Measurements from ENCODE around the gene SPATA13. TPM values are rescaled to one million over a fixed set of nuclear protein-coding genes. Genes with fewer than 3 reads are reported as not detected.
A peak's percentile ranks its signal among the peaks of the same experiment; 100 is the strongest.

SPATA13 gene
- total RNA-seq, 2 experiments from 2014 or later: 56.8 to 57.4 TPM

DNA sequence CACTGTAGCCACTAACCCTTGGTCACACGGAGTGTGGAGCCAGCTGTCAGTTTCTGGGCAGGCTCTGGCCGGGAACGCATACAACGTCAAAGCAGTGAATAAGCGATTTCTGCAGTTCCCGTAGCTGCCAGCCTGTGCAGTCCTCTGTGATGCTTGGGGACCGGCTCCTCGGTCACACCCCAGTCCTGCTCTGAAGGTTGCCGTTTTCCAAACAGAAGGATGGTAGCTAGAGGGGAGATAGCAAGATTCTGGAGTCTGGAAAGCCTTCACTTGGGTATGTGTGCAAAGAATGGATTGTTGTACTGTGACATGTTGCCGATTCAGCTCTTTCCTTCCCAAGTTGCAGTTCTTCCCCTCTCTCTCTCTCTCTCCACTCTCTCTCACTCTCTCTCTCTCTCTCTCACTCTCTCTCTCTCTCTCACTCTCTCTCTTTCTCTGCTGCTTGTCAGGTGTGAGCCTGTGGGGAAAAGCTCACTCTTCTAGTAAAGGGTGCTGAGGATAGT is 110.2 kb downstream of the SPATA13 start:
- no peaks in the 10 kb centered on the region for H3K9me3 Mint-ChIP-seq
- H3K27me3 Mint-ChIP-seq (ENCODE audit: low read depth): no peaks in the 10 kb centered on the region
- DNase-seq: peak; percentile 78
- H3K27ac Mint-ChIP-seq: peak overlapping the region; percentile 98
- intact Hi-C loops (cut with micrococcal nuclease): loop anchor here (2.0 to 10.0 kb wide), 7 partner anchors 38 to 1017 kb away; partner anchors contain the start of genes MTMR6 and SPATA13
- peaks cover 75% of the 10 kb centered on the region for H3K4me1 Mint-ChIP-seq (ENCODE audit: low read depth)
- peaks cover 26% of the 10 kb centered on the region for H3K36me3 Mint-ChIP-seq (ENCODE audit: low read depth)
- H3K4me3 Mint-ChIP-seq: peak overlapping the region; percentile 91
- CTCF ChIA-PET: interaction anchor here (0.7 to 3.0 kb wide), 6 partner anchors 10 to 37 kb away, joined by 3 to 25 read pairs (median 4); no protein-coding TSS in a partner anchor

DNA sequence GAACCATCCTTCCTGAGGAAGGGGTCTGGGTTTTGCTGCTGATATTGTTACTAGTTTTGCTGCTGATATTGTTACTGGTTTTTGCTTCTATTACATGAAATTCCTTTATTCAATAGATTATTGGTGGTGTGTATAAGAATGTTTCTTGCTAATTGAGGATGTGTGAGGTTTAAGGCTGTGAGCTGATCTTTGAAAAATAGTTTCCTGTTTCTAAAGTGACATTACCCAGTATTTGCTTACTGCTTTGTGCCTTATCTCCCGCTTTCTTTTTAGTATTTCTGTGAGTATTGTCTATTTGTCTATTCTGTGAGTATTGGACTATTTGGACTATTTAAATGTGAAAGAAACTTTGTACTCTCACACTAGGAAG is 110.7 kb downstream of the SPATA13 start:
- intact Hi-C loops (cut with micrococcal nuclease): loop anchor here (2.0 to 10.0 kb wide), 7 partner anchors 38 to 1016 kb away; partner anchors contain the start of genes MTMR6 and SPATA13
- H3K4me1 Mint-ChIP-seq (ENCODE audit: low read depth): peaks cover 76% of the 10 kb centered on the region
- H3K27ac Mint-ChIP-seq: peak overlapping the region; percentile 98
- no peaks in the 10 kb centered on the region for H3K27me3 Mint-ChIP-seq (ENCODE audit: low read depth)
- no peaks in the 10 kb centered on the region for H3K9me3 Mint-ChIP-seq
- peaks cover 24% of the 10 kb centered on the region for H3K36me3 Mint-ChIP-seq (ENCODE audit: low read depth)
- CTCF ChIA-PET: interaction anchor here (1.4 to 3.0 kb wide), 3 partner anchors 16 to 38 kb away, joined by 5 to 25 read pairs (median 5); no protein-coding TSS in a partner anchor
- H3K4me3 Mint-ChIP-seq: peak overlapping the region; percentile 91
- no peak for DNase-seq

DNA sequence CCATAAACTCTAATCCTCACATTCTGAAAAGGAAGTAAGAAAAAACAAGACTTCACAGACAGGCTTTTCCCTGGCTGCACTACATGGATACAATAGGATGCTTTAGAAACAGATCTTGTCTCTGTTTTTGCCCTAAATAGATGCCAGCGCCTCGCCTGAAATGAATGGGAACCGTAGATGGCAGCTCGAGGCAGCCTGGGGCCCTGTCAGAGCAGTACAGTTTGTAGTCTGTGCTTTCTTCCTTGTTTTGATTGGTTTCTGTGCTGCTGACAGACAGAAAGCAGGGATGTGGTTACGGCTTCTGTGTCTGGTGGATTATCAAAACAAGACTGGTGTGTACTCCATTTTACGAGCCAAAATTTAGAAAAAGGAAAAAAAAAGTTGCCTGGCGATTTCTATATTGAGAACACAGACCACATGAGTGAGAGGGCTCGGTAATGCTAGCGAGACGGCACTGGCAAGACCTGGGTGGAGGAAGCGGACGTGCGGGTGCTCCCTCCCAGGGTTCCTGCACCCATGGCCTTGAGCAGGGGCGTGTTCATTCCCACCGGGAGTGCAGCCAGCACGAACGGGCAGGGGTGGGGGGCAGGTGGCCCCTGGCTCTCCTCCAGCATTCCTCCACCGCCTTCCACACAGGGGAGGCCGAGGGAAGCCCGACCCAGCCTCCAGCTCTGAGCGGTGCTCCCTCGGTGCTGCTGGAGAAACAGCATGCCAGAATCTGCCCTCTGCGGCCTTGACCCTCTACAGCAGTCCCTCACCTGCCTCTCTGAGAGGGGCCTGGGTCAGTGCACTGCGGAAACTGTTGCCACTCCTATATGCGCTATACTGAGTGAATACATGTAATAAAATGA is 111.3 kb downstream of the SPATA13 start:
- peaks cover 23% of the 10 kb centered on the region for H3K36me3 Mint-ChIP-seq (ENCODE audit: low read depth)
- CTCF ChIA-PET: interaction anchor here (0.6 to 4.2 kb wide), 5 partner anchors 16 to 44 kb away, joined by 3 to 25 read pairs (median 5); no protein-coding TSS in a partner anchor
- peaks cover 76% of the 10 kb centered on the region for H3K4me1 Mint-ChIP-seq (ENCODE audit: low read depth)

DNA sequence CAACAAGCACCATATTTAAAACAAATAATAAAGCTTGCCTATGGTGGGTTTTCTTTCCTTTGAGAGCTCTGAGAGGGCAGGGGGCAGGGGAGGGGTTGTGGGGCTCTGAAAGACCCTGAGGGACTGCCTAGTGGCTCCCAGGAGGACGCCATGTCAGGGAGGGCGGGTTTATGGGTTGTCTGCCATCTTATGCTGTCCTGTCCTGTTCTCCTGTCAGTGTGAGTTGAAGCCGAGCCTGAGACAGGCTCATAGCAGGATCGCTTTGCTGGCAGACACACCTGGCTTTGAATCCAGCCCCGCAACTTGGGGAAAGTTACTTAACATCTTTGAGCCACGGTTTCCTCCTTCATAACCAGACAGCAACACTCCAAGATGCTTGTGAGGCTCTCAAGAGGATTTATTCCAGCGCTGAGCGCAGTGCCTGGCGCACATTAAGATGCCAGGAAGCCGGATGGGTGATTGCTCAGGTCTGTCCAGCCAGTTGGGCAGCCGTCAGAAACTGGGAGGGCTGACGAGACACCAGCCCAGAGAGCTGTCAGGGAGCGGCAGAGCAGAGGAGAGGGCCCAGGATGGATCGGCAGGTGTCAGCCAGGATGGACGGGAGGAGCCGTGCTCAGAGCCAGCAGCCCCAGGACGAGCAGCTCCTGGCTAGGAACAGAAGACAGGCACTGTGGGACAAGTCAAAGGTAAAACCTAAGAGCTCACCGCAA is 112.1 kb downstream of the SPATA13 start:
- intact Hi-C loops (cut with micrococcal nuclease): loop anchor here (5.0 to 10.0 kb wide), 5 partner anchors 110 to 1015 kb away; partner anchors contain the start of genes MTMR6 and SPATA13
- CTCF ChIA-PET: interaction anchor here (0.6 to 4.2 kb wide), 6 partner anchors 9 to 45 kb away, joined by 3 to 24 read pairs (median 3); no protein-coding TSS in a partner anchor
- Mint-ChIP-seq H3K4me1 (ENCODE audit: low read depth) (peaks cover 77% of the 10 kb centered on the region), H3K27me3 (ENCODE audit: low read depth) (no peaks in the 10 kb centered on the region), H3K4me3 (peak overlapping the region; percentile 91), H3K9me3 (no peaks in the 10 kb centered on the region), H3K36me3 (ENCODE audit: low read depth) (peaks cover 21% of the 10 kb centered on the region), H3K27ac (peak overlapping the region; percentile 98)
- peak; percentile 40 for DNase-seq

More for the DNA sequence above, 111.3 kb downstream of the SPATA13 start:
- Mint-ChIP-seq H3K27me3 (ENCODE audit: low read depth) (no peaks in the 10 kb centered on the region), H3K9me3 (no peaks in the 10 kb centered on the region), H3K27ac (peak overlapping the region; percentile 98), H3K4me3 (peak overlapping the region; percentile 91)
- DNase-seq: peak; percentile 78
- intact Hi-C loops (cut with micrococcal nuclease): loop anchor here (2.0 to 10.0 kb wide), 7 partner anchors 39 to 1015 kb away; partner anchors contain the start of genes MTMR6 and SPATA13

DNA sequence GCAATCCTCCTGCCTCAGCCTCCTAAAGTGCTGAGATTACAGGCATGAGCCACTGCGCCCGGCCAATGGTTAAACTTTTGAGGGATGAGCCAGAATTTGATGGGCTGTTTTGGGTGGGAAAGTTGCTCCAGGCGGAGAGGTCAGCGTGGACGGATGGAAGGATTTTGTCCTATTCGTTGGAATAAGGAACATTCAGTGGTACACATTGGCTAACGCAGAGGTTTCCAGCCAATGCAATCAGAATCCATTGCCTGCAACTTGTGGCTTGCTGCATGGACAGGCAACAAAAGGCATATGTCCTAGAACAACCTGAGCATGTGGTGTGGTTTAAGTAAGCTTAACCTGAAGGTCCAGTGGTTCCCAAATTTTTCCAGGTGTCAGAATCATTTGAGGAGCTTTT is 113.4 kb downstream of the SPATA13 start:
- no peaks in the 10 kb centered on the region for H3K9me3 Mint-ChIP-seq
- H3K36me3 Mint-ChIP-seq (ENCODE audit: low read depth): peaks cover 17% of the 10 kb centered on the region
- intact Hi-C loops (cut with micrococcal nuclease): loop anchor here (1.0 to 10.0 kb wide), 10 partner anchors 9 to 1013 kb away; partner anchors contain the start of genes MTMR6 and SPATA13
- CTCF ChIA-PET: interaction anchor here (1.1 to 4.2 kb wide), 7 partner anchors 9 to 46 kb away, joined by 3 to 24 read pairs (median 9); no protein-coding TSS in a partner anchor
- H3K4me1 Mint-ChIP-seq (ENCODE audit: low read depth): peaks cover 75% of the 10 kb centered on the region
- H3K4me3 Mint-ChIP-seq: peak overlapping the region; percentile 69
- DNase-seq: no peak
- peak overlapping the region; percentile 98 for H3K27ac Mint-ChIP-seq
- H3K27me3 Mint-ChIP-seq (ENCODE audit: low read depth): no peaks in the 10 kb centered on the region

DNA sequence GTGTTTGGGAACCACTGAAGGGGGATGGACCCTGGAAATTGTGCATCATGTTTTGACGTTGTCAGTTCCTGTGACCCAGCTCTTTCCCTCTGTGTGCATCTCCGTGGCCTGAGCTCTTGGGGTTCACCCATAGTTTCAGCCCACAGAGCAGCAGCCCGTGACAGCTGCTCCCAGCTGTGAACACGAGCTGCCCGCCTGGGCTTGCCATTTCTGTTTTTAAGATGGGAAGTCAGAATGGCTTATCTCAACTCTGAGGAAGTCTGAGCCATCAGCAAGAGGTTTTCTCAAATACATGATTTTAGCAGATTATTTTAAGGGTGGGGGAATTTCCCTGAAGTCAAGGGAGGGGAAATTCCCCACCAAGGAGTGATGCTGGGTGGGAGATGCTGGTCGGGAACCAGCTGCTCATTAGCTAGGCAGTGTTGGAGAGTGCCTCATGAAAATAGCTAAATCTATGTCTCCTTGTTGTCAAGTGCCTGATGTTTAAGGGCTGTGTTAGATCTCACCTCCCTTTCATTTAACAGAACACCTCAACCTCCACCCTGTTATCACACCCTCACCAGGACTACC is 114.0 kb downstream of the SPATA13 start:
- peaks cover 77% of the 10 kb centered on the region for H3K4me1 Mint-ChIP-seq (ENCODE audit: low read depth)
- peak; percentile 87 for DNase-seq
- CTCF ChIA-PET: interaction anchor here (0.6 to 4.2 kb wide), 8 partner anchors 9 to 221 kb away, joined by 3 to 24 read pairs (median 7); no protein-coding TSS in a partner anchor

DNA sequence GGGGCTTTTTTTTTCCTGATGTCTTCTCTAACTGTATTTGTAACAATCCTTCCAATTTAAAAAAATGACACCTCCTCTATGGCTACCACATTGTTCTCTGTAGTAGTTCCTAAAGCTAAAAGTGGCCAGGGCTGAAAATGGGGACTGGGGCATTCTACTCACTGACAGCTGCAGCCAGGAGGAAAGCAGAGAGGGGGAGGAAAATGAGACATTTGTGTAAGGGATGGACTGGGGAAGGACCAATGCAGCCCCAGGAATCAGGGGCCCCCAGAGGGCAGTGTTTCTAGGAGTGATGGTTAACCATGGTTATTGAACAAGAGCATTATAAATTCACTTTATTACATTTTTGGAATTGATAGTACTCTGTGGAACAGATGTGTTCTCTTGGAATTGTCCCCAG is 114.5 kb downstream of the SPATA13 start:
- no peaks in the 10 kb centered on the region for H3K27me3 Mint-ChIP-seq (ENCODE audit: low read depth)
- no peak for DNase-seq
- peaks cover 79% of the 10 kb centered on the region for H3K4me1 Mint-ChIP-seq (ENCODE audit: low read depth)
- peak overlapping the region; percentile 69 for H3K4me3 Mint-ChIP-seq
- H3K27ac Mint-ChIP-seq: peak overlapping the region; percentile 98
- H3K9me3 Mint-ChIP-seq: no peaks in the 10 kb centered on the region
- peaks cover 19% of the 10 kb centered on the region for H3K36me3 Mint-ChIP-seq (ENCODE audit: low read depth)
- CTCF ChIA-PET: interaction anchor here (0.6 to 4.2 kb wide), 9 partner anchors 10 to 220 kb away, joined by 3 to 24 read pairs (median 5); no protein-coding TSS in a partner anchor
- intact Hi-C loops (cut with micrococcal nuclease): loop anchor here (10.0 kb wide), 1 partner anchor 650 kb away; a partner anchor contains a TSS

More for the DNA sequence above, 114.0 kb downstream of the SPATA13 start:
- Mint-ChIP-seq H3K4me3 (peak overlapping the region; percentile 69), H3K27me3 (ENCODE audit: low read depth) (no peaks in the 10 kb centered on the region), H3K36me3 (ENCODE audit: low read depth) (peaks cover 19% of the 10 kb centered on the region), H3K9me3 (no peaks in the 10 kb centered on the region), H3K27ac (peak overlapping the region; percentile 98)
- intact Hi-C loops (cut with micrococcal nuclease): loop anchor here (1.0 to 10.0 kb wide), 10 partner anchors 9 to 1013 kb away; partner anchors contain the start of genes MTMR6 and SPATA13

DNA sequence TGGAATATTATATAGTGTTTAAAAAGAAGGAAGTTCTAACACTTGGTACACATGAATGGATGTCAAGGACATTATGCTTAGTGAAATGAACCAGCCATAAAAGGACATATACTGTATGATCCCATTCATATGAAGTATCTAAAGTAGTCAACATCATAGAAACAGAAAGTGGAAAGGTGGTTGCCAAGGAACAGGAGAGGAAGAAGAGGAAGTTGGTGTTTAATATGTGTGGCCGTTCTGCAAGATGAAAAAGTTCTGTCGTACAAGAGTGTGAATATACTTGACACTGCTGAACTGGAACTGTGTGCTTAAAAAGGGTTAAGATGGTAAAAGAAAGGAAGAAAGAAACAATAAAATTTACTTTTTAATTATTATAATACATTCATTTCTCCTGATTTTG is 115.8 kb downstream of the SPATA13 start:
- no peak overlapping the region for H3K4me3 Mint-ChIP-seq
- CTCF ChIA-PET: interaction anchor here (0.6 to 4.2 kb wide), 2 partner anchors 22 to 25 kb away, joined by 3 to 24 read pairs; no protein-coding TSS in a partner anchor

DNA sequence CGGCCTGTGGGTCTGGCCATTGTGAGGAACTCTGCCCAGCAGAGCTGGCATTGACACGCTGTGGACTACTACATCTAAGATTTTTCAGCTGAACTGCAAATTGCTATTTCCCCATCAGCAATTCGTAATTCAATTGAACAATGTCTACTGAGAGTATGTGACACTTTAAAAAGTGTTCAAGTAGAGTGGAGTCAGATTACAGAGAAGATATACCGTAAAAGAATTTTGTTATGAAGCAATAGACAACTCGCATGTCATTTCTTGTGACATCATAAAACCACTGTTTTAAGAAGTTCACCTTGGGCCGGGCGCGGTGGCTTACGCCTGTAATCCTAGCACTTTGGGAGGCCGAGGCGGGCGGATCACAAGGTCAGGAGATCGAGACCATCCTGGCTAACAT is 116.3 kb downstream of the SPATA13 start:
- no peak for DNase-seq
- Mint-ChIP-seq H3K4me1 (ENCODE audit: low read depth) (peaks cover 87% of the 10 kb centered on the region), H3K27me3 (ENCODE audit: low read depth) (no peaks in the 10 kb centered on the region), H3K27ac (peak overlapping the region; percentile 98), H3K36me3 (ENCODE audit: low read depth) (peaks cover 13% of the 10 kb centered on the region), H3K9me3 (no peaks in the 10 kb centered on the region), H3K4me3 (no peak overlapping the region)
- CTCF ChIA-PET: interaction anchor here (0.6 kb wide), 1 partner anchor 22 kb away, joined by 3 read pairs; no protein-coding TSS in a partner anchor
- intact Hi-C loops (cut with micrococcal nuclease): loop anchor here (10.0 kb wide), 1 partner anchor 648 kb away; a partner anchor contains a TSS

More for the DNA sequence above, 115.8 kb downstream of the SPATA13 start:
- Mint-ChIP-seq H3K4me1 (ENCODE audit: low read depth) (peaks cover 85% of the 10 kb centered on the region), H3K27me3 (ENCODE audit: low read depth) (no peaks in the 10 kb centered on the region), H3K27ac (peak overlapping the region; percentile 98), H3K36me3 (ENCODE audit: low read depth) (peaks cover 16% of the 10 kb centered on the region), H3K9me3 (no peaks in the 10 kb centered on the region)
- intact Hi-C loops (cut with micrococcal nuclease): loop anchor here (10.0 kb wide), 1 partner anchor 648 kb away; a partner anchor contains a TSS
- no peak for DNase-seq

DNA sequence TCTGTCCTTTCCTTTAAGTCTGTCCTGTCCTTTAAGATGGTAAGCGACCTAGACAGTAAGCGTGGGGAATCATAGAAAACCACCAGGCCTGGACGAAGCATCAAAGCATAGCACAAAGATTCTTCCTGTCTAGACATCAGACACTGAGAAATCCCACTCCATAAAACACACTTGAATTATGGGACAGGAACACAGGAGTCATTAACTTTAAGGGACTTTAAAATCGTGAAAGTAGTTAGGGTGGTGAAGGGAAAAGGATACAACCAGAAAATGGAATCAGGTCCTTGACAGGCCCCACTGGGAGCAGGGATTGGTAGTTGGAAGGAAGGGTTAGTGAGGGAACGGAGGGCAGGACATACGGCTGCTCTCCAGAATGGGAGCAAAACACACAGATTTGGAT is 117.2 kb downstream of the SPATA13 start:
- Mint-ChIP-seq H3K27ac (no peak overlapping the region), H3K36me3 (ENCODE audit: low read depth) (peaks cover 14% of the 10 kb centered on the region), H3K27me3 (ENCODE audit: low read depth) (no peaks in the 10 kb centered on the region), H3K4me1 (ENCODE audit: low read depth) (peaks cover 88% of the 10 kb centered on the region), H3K9me3 (no peaks in the 10 kb centered on the region), H3K4me3 (no peak overlapping the region)
- no peak for DNase-seq
- intact Hi-C loops (cut with micrococcal nuclease): loop anchor here (10.0 kb wide), 1 partner anchor 647 kb away; a partner anchor contains a TSS
- CTCF ChIA-PET: interaction anchor here (0.9 kb wide), 1 partner anchor 49 kb away, joined by 3 read pairs; no protein-coding TSS in a partner anchor

All from activated naive CD4-positive, alpha-beta T cell treated with anti-CD3 and anti-CD28 coated beads for 36 hours (primary cell).